GM18520 (cell line): ENCODE measurements around the gene SUZ12.
"Not testable (repeated sequence)": the region's sequence is repeated elsewhere in the genome, so short reads cannot be mapped to it uniquely, and the experiment has no call there.

Experiments
- ATAC-seq: cut with Tn5 transposase; IDR thresholded peaks from one replicate; pipeline ENCODE4 v1.9.1; 2021; ENCODE audit not compliant: unreplicated experiment

SUZ12 gene

DNA sequence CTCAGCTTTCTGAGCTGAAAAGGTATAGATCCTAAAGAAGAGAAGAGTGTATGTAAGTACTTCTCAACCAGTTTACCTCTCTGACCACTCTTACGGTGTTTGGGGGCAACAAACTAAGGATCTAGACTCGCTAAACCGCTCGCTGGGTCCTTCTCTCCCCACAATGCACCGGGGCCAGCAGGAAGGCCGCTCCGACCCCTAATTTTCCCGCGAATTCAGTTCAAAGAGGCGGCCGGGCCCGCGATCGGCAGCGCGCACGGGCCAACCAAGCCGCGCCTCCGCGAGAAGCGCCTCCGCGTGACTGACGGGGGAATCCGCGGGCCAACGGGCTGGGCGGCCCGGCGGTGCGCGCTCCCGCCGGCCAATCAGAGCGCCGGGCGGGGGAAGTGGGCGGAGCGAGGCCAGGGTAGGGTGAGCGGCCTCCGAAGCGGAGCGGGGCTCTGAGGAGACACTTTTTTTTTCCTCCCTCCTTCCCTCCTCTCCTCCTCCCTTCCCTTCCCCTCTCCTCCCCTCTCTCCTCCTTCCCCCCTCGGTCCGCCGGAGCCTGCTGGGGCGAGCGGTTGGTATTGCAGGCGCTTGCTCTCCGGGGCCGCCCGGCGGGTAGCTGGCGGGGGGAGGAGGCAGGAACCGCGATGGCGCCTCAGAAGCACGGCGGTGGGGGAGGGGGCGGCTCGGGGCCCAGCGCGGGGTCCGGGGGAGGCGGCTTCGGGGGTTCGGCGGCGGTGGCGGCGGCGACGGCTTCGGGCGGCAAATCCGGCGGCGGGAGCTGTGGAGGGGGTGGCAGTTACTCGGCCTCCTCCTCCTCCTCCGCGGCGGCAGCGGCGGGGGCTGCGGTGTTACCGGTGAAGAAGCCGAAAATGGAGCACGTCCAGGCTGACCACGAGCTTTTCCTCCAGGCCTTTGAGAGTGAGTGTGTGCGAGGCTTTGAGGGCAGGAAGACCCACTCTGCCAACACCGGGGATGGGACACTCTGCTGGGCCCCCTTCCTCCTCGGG lies at the start of gene SUZ12:
Gene SUZ12 (plus strand): TSS at position 393 of the 995 bp plus-strand sequence. CDS start 240 bp downstream, at position 633.
- peak; percentile 95 for ATAC-seq

- ATAC-seq: no peak
Observed at GRCh38 chr17:31888124-31888523, 48.7 kb upstream of the SUZ12 start.

- no peak for ATAC-seq
Observed at GRCh38 chr17:31900877-31901276, 35.9 kb upstream of the SUZ12 start.

GRCh38 chr17:31902693-31903092 lies 34.1 kb upstream of the SUZ12 start:
- ATAC-seq: no peak

DNA sequence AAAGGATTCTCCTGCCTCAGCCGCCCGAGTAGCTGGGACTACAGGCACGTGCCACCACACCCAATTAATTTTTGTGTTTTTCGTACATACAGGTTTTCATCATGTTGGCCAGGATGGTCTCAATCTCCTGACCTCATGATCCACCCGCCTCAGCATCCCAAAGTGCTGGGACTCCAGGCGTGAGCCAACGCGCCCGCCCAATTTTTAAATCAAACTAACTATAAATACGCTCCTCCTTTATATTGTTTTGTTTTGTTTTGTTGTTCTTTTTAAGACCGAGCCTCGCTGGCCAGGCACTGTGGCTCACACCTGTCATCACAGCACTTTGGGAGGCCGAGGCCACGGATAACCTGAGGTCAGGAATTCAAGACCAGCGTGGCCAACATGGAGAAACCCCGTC lies 33.4 kb upstream of the SUZ12 start:
- no peak for ATAC-seq

- no peak for ATAC-seq
Observed at GRCh38 chr17:31907342-31907962, 29.4 kb upstream of the SUZ12 start.

DNA sequence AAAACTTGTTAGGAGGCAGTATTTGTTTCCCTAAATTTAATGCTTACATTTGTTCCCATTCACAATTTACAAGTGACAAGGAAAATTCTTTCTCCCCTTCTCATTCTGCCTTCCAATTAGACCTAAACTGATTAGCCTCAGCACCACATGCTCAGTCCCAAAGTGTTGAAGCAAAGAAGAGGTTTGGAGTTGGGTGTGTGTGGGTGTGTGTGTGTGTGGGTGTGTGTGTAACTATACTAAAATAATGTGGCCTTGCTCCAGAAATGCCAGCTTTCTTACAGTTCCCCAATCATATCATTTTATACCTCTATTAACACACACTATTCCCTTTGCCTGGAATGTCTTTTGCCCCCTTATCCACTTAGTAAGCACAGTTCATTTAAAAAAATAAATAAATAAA lies 28.4 kb upstream of the SUZ12 start:
- ATAC-seq: no peak

GRCh38 chr17:31912705-31913104 lies 24.1 kb upstream of the SUZ12 start:
- ATAC-seq: not testable (repeated sequence)

GRCh38 chr17:31915456-31916100 lies 21.2 kb upstream of the SUZ12 start:
- no peak for ATAC-seq

GRCh38 chr17:31916491-31917064 lies 20.2 kb upstream of the SUZ12 start:
- ATAC-seq: no peak

DNA sequence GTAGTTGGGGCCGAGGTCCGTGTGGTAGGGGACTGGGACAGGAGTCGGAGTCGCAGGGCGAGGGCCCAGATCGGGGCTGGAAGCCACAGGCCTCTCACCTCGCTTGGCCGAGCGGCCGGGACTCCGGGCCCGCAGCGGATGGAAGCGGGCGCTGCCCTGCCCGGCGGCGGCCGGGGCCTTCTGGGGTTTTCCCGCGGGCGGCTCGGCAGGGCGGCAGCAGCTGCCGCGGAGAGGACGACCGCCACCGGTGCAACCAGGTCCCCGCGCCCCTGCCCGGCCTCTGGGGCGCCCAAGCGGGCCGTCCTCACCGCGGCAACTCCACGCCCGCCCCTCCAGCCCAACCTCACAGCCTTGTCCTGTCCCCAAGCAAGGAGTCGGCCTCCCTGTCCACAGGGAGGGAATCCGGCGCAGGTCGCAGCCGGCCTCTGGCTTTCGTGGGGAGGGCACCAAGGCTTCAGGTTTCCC lies 19.7 kb upstream of the SUZ12 start:
- ATAC-seq: no peak

DNA sequence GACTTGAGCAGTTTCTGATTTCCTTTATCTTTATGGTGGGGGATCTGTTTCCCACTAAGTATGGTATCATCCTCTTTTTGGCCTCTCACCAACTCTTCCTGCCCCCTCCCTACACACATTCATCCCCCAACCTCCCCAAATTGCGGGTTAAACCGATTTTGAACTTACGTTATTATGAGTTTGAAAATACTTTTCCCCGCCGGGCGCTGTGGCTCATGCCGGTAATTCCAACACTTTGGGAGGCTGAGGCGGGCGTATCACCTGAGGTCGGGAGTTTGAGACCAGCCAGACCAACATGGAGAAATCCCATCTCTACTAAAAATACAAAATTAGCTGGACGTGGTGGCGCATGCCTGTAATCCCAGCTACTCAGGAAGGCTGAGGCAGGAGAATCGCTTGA lies 19.1 kb upstream of the SUZ12 start:
- not testable (repeated sequence) for ATAC-seq

GRCh38 chr17:31918701-31919128 lies 18.1 kb upstream of the SUZ12 start:
- no peak for ATAC-seq

DNA sequence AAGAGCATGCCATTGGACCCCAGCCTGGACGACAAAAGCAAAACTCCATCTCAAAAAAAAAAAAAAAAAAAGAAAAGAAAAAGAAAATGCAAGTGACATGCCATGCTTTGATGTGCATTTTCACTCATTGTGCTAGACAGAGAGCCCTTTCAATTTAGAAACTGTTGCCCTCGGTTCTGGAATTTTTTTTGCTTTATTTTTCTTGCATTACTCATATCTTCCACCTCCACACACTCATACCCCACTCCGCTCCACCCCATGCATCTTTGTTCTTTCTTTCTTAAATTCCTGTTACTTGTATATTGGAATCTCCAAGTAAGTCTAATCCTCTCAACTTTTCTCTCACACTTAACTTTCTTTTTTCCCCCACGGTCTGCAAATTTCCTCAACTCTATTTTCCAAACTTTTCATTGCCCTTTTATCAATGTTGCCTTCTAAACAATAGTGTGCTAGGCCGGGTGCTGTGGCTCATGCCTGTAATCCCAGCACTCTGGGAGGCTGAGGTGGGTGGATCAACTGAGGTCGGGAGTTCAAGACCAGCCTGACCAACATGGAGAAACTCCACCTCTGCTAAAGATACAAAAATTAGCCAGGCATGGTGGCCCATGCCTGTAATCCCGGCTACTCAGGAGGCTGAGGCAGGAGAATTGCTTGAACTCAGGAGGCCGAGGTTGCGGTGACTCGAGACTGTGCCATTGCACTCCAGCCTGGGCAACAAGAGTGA lies 16.8 kb upstream of the SUZ12 start:
- no peak for ATAC-seq

- ATAC-seq: no peak
Observed at GRCh38 chr17:31926100-31926729, 10.6 kb upstream of the SUZ12 start.

GRCh38 chr17:31931756-31932155 lies 5.1 kb upstream of the SUZ12 start:
- ATAC-seq: no peak

GRCh38 chr17:31935512-31935911 lies 1.3 kb upstream of the SUZ12 start:
- ATAC-seq: no peak

DNA sequence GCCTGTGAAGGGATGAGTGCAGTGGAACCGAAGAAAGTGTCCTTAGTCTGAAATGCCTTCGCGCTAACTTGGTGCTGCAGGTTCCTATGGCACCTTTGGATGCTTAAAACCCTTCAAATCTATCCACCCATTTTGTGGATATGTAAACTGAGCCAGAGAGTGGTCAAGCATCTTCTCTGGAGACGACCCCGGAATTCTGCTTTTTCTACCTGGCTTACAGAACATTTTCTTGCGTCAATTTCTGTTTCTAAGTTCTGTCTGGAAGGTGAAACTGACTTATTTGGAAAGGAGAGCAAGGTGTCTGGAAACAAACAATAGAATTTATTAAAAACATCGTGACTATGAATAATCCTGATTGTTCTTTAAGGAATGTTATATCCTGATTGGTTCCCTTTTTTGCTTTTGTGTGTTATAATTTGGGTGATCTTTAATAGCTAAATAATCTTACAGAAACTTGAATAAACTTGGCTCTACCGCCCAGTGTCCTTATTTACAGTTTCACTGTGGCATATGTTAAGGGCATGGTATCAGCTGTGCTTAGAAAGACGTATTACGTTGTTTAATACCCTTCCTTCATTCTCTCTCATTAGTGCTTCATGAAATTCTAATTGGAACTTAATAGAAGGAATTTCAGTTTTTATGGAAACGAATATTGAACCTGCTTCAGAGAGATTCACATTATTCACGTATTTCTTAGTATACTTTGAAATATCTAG lies 1.3 kb downstream of the SUZ12 start:
- not testable (repeated sequence) for ATAC-seq

- not testable (repeated sequence) for ATAC-seq
Observed at GRCh38 chr17:31941916-31942315, 5.1 kb downstream of the SUZ12 start.
